Measurements from ENCODE around the gene PCDHGA8.
"Not testable (repeated sequence)": the region's sequence is repeated elsewhere in the genome, so short reads cannot be mapped to it uniquely, and the experiment has no call there.

PCDHGA8 gene

DNA sequence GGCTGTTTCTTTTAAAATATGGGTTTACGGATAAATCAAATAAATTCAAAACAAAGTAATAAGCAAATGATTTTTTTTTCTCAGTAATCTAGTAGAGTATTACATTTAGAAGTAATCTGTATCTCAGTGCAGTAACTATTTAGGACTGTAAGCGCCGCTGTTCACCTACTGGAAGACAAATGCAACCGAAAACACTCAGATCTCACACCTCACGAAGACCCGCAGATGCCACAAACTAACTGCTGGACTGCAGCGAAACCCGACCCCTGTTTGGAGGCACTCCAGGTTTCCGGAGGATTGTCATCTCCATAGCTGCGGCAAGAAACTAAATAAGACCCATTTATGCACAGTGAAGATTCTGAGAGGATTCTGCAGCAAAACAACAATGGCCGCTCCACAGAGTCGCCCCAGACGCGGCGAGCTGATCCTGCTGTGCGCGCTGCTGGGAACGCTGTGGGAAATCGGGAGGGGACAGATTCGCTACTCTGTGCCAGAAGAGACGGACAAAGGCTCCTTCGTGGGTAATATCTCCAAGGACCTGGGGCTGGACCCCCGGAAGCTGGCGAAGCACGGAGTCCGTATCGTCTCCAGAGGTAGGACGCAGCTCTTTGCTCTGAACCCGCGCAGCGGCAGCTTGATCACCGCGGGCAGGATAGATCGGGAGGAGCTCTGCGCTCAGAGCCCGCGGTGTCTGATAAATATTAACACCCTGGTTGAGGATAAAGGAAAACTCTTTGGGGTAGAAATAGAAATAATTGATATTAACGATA lies at the start of gene PCDHGA8:
Gene PCDHGA8, plus strand, starts transcription at position 205 of the 770 bp plus-strand sequence. Its CDS starts 181 bp downstream, at position 386.
- no peak for TF ChIP-seq POLR2A (IDR thresholded peaks at IDR 0.05; ENCODE audit: low read depth, low read length)
- FAIRE-seq = no peak
- DNase-seq (ENCODE audit: insufficient read length, low spot score) = no peak

DNA sequence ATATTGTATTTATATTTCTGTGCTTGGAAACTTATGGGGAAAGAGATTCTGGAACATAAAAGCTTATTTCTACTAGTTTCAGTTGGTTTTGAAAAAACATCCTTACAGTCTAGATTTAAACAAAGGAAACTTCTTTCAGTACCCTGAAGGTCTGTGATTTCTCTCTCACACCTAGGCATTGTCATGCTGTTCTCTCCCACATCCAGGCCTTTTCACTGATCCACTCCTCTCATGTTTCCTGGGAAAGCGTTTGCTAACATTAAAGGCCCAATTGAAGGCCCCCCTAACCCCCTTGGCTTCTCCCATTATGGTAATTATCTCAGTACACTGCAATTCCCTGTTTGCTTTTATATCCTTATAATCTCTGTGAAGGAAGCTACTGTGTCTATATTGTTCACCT lies 49.7 kb upstream of the PCDHGA8 start:
- FAIRE-seq (no peak), DNase-seq (ENCODE audit: insufficient read length, low spot score) (no peak)
- TF ChIP-seq POLR2A (IDR thresholded peaks at IDR 0.05; ENCODE audit: low read depth, low read length) = no peak

DNA sequence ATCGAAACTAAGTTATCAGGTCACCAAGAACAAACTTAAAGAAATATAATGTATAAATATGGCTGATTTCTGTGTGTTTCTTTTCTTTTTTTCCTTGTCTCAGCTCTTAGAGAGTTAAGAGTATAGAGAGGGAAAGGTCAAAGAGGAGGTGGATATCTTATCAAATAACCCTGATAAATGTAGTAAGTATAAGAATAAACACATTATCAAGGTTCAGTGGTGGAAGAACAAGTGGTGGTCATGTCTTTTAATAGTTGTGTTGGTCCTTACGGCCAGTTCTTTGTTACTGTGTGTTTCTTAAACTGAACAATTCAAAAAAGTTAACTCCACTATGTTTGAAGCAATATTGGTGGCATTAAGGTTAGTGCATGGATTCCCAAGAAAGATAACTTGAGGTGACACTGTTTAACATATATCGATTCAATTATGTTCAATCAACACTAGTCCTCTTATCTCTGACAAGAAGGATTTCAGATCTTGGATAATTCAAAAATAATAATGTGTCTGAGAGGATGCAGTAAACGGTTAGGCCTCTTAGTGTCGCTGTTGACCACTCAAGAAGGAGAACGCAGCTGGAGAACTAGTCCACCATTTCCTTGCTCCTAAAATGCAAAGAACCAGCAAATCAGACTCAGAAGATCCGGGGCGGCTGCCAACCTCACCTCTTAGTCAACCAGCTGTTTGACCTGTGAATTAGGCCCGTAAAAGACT lies 49.0 kb upstream of the PCDHGA8 start, which contains the start of gene PCDHGA3:
Gene PCDHGA3, plus strand, starts transcription at position 588 of the 711 bp plus-strand sequence. CDS start 205 bp downstream, outside the sequence.
- FAIRE-seq (no peak), DNase-seq (ENCODE audit: insufficient read length, low spot score) (no peak)
- no peak for TF ChIP-seq POLR2A (IDR thresholded peaks at IDR 0.05; ENCODE audit: low read depth, low read length)

DNA sequence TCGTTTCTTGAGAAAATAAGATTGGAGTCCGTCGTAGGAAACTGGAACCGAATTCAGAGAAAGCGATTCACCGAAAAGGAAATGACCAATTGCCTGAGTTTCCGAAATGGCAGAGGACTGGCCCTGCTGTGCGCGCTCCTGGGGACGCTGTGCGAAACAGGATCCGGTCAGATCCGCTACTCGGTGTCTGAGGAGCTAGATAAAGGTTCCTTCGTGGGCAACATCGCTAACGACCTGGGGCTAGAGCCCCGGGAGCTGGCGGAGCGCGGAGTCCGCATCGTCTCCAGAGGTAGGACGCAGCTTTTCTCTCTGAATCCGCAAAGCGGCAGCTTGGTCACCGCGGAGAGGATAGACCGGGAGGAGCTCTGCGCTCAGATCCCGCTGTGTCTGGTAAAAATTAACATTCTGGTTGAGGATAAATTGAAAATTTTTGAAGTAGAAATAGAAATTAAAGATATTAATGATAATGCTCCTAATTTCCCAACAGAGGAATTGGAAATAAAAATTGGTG lies 48.4 kb upstream of the PCDHGA8 start:
- TF ChIP-seq POLR2A (IDR thresholded peaks at IDR 0.05; ENCODE audit: low read depth, low read length) = no peak
- FAIRE-seq = no peak

DNA sequence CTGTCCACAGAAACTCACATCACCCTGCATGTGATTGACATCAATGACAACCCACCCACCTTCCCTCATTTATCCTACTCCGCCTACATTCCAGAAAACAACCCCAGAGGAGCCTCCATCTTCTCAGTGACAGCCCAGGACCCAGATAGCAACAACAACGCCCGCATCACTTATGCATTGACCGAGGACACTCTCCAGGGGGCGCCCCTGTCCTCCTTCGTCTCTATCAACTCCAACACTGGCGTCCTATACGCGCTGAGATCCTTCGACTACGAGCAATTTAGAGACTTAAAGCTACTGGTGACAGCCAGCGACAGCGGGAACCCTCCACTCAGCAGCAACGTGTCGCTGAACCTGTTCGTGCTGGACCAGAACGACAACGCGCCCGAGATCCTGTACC lies 47.1 kb upstream of the PCDHGA8 start:
- FAIRE-seq (no peak), DNase-seq (ENCODE audit: insufficient read length, low spot score) (no peak)
- TF ChIP-seq POLR2A (IDR thresholded peaks at IDR 0.05; ENCODE audit: low read depth, low read length) = no peak

More for the DNA sequence above, 48.4 kb upstream of the PCDHGA8 start:
- DNase-seq (ENCODE audit: insufficient read length, low spot score) = no peak

DNA sequence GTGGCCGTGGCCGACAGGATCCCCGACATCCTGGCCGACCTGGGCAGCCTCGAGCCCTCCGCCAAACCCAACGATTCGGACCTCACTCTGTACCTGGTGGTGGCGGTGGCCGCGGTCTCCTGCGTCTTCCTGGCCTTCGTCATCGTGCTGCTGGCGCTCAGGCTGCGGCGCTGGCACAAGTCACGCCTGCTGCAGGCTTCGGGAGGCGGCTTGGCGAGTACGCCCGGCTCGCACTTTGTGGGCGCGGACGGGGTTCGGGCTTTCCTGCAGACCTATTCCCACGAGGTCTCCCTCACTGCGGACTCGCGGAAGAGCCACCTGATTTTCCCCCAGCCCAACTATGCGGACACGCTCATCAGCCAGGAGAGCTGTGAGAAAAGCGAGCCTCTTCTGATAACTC lies 46.4 kb upstream of the PCDHGA8 start:
- DNase-seq (ENCODE audit: insufficient read length, low spot score); FAIRE-seq: not testable (repeated sequence)

DNA sequence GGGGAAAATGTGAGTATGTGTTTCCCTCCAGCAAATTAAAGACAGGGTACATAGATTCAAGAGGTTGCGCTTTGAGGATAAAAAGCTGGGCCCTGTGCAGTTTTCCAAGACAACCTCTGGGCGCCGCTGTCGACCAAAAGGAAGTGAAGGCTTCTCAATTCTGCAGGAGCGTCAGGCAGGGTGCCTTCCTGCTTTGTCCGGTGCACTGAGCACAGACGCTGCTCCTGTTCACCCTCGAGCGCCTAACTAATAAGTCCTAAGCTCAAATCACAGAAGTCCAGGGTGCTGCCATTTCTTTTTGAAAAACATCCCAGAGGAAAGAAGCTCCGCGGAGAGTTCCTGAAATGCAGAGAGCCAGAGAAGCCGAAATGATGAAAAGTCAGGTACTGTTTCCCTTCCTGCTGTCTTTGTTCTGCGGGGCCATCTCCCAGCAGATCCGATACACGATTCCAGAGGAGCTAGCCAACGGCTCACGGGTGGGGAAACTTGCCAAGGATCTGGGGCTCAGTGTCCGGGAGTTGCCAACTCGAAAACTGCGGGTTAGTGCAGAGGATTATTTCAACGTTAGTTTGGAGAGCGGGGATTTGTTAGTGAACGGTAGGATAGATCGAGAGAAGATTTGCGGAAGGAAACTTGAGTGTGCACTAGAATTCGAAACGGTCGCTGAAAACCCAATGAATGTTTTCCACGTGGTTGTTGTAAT lies 42.4 kb upstream of the PCDHGA8 start, which contains the start of gene PCDHGB1:
Gene PCDHGB1, plus strand, starts transcription at position 183 of the 703 bp plus-strand sequence. Its CDS starts 162 bp downstream, at position 345.
- FAIRE-seq = no peak
- DNase-seq (ENCODE audit: insufficient read length, low spot score) = peak; percentile 45
- no peak for TF ChIP-seq POLR2A (IDR thresholded peaks at IDR 0.05; ENCODE audit: low read depth, low read length)

DNA sequence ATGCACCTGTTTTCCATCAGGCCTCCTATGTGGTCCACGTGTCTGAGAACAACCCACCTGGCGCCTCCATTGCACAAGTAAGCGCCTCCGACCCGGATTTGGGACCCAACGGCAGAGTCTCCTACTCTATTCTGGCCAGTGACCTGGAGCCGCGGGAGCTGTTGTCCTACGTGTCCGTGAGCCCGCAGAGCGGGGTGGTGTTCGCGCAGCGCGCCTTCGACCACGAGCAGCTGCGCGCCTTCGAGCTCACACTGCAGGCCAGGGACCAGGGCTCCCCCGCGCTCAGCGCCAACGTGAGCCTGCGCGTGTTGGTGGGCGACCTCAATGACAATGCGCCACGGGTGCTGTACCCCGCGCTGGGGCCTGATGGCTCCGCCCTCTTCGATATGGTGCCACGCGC lies 40.8 kb upstream of the PCDHGA8 start:
- no peak for FAIRE-seq
- TF ChIP-seq POLR2A (IDR thresholded peaks at IDR 0.05; ENCODE audit: low read depth, low read length) = no peak

DNA sequence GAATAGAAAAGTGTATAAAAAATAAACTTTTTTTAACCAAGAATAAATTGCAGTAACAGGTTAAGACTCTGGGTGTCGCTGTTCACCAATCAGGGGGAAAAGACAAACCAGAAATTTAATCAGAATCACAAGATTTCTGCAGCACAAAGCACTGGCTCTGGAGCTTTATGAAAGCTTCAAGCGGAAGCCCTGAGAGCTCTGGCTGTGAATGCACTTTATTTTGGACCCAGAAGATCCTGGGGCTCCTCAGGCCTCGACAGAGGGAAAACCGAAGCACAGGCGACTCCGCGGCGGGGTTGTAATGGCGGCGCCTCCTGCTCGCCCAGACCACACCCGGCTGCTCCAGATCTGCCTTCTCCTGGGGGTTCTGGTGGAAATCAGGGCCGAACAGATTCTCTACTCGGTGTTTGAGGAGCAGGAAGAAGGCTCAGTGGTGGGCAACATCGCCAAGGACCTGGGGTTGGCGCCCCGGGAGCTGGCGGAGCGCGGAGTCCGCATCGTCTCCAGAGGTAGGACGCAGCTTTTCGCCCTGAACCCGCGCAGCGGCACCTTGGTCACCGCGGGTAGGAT lies 37.4 kb upstream of the PCDHGA8 start, which contains the start of gene PCDHGA4:
Gene PCDHGA4, plus strand, starts transcription at position 122 of the 570 bp plus-strand sequence. Its CDS starts 87 bp downstream, at position 209.
- TF ChIP-seq POLR2A (IDR thresholded peaks at IDR 0.05; ENCODE audit: low read depth, low read length) = no peak
- FAIRE-seq = no peak
- peak; percentile 24 for DNase-seq (ENCODE audit: insufficient read length, low spot score)

More for the DNA sequence above, 40.8 kb upstream of the PCDHGA8 start:
- no peak for DNase-seq (ENCODE audit: insufficient read length, low spot score)

DNA sequence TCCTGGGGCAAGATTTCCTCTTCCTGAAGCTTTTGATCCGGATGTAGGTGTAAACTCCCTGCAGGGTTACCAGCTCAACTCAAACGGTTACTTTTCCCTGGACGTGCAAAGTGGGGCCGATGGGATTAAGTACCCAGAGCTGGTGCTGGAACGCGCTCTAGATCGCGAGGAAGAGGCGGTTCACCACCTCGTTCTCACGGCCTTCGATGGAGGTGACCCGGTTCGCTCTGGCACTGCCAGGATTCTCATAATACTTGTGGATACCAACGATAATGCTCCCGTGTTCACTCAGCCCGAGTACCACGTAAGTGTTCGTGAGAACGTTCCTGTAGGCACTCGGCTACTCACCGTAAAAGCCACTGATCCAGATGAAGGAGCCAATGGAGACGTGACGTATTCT lies 36.8 kb upstream of the PCDHGA8 start:
- no peak for TF ChIP-seq POLR2A (IDR thresholded peaks at IDR 0.05; ENCODE audit: low read depth, low read length)
- FAIRE-seq (no peak), DNase-seq (ENCODE audit: insufficient read length, low spot score) (no peak)

DNA sequence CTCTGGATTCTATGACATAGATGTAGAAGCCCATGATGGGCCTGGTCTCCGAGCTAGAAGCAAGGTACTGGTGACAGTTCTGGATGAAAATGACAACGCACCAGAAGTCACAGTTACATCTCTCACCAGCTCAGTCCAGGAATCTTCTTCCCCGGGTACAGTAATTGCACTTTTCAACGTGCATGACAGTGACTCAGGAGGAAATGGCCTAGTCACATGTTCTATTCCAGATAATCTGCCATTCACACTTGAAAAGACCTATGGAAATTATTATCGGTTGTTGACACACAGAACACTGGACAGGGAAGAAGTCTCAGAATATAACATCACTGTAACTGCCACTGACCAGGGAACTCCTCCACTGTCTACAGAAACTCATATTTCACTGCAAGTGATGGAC lies 36.3 kb upstream of the PCDHGA8 start:
- DNase-seq (ENCODE audit: insufficient read length, low spot score) (no peak), FAIRE-seq (no peak)
- TF ChIP-seq POLR2A (IDR thresholded peaks at IDR 0.05; ENCODE audit: low read depth, low read length) = no peak

DNA sequence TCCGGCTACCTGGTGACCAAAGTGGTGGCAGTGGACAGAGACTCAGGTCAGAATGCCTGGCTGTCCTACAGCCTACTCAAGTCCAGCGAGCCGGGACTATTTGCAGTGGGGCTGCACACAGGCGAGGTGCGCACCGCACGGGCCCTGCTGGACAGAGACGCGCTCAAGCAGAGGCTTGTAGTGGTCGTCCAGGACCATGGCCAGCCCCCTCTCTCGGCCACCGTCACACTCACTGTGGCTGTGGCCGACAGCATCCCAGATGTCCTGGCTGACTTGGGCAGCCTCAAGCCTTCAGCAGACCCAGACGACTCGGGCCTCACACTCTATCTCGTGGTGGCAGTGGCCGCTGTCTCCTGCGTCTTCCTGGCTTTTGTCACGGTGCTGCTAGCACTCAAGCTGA lies 35.5 kb upstream of the PCDHGA8 start:
- no peak for TF ChIP-seq POLR2A (IDR thresholded peaks at IDR 0.05; ENCODE audit: low read depth, low read length)
- FAIRE-seq = no peak
- DNase-seq (ENCODE audit: insufficient read length, low spot score) = no peak

DNA sequence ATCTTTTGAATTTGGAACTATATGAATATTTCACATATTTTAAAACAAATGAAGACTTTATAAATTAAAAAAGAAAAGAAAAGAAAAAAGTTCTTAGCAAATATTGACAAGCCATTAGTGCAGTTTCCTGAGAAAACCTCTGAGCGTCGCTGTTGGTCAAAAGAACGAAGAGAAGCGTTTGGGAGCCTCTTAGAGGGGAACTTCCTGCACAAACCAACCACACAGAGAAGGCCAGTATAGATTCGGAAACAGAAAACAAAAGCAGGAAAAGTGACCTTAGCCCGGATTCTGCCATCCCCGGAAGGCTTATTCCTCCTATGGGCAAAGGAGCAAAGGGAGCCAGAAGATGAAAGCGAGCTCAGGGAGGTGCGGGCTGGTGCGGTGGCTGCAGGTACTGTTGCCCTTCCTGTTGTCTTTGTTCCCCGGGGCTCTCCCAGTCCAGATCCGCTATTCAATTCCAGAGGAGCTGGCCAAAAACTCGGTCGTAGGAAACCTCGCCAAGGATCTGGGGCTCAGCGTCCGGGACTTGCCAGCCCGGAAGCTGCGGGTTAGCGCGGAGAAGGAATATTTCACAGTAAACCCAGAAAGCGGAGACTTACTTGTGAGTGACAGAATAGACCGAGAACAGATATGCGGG lies 32.5 kb upstream of the PCDHGA8 start, which contains the start of gene PCDHGB2:
Gene PCDHGB2, plus strand, starts transcription at position 205 of the 637 bp plus-strand sequence. Its CDS starts 142 bp downstream, at position 347.
- peak; percentile 44 for DNase-seq (ENCODE audit: insufficient read length, low spot score)
- TF ChIP-seq POLR2A (IDR thresholded peaks at IDR 0.05; ENCODE audit: low read depth, low read length) = no peak
- no peak for FAIRE-seq

All from H54 (cell line).